ENCODE data around the gene ZNF12. TPM values are rescaled to one million over a fixed set of nuclear protein-coding genes. Genes with fewer than 3 reads are reported as not detected.

ZNF12 gene
- total and polyA plus RNA-seq, 8 donors = 3.9 to 222 (median 26.2) TPM

- no peak for TF ChIP-seq POLR2A (IDR thresholded peaks at IDR 0.05)
- no peak for TF ChIP-seq EP300 (IDR thresholded peaks at IDR 0.05)
- TF ChIP-seq POLR2AphosphoS5 (IDR thresholded peaks at IDR 0.05) = no peak
- DNase-seq = no peak
- H3K27ac ChIP-seq = no peak overlapping the region
- 86 to 100% (median 91%) methylated on average over 5 to 6 of the region's 6 CpGs for WGBS, 5 donors
- H3K4me3 ChIP-seq = no peak overlapping the region
- peaks cover 0 to 21% (median 7%) of the 10 kb centered on the region in 3 donors for H3K27me3 ChIP-seq
- no peaks in the 10 kb centered on the region for H3K9me3 ChIP-seq
- intact Hi-C loops (cut with DNase I; ENCODE audit: low total_unique reads) = no loop called here
- peaks cover 12 to 23% (median 21%) of the 10 kb centered on the region in 4 donors for H3K4me1 ChIP-seq
- peaks cover 0 to 6% (median 3%) of the 10 kb centered on the region in 4 donors for H3K36me3 ChIP-seq
These were observed 3.1 kb upstream of the ZNF12 start for GRCh38 chr7:6709808-6710207.

GRCh38 chr7:6708304-6708703 is 1.6 kb upstream of the ZNF12 start:
- peaks cover 17 to 33% (median 30%) of the 10 kb centered on the region in 4 donors for H3K4me1 ChIP-seq
- H3K27ac ChIP-seq = no peak overlapping the region
- H3K36me3 ChIP-seq = peaks cover 10 to 21% (median 16%) of the 10 kb centered on the region in 4 donors
- TF ChIP-seq POLR2A (IDR thresholded peaks at IDR 0.05) = no peak
- TF ChIP-seq CTCF (IDR thresholded peaks at IDR 0.05) = no peak
- TF ChIP-seq POLR2AphosphoS5 (IDR thresholded peaks at IDR 0.05) = no peak
- TF ChIP-seq EP300 (IDR thresholded peaks at IDR 0.05) = no peak
- whole genome bisulfite sequencing, 5 donors = 78 to 90% (median 82%) methylated on average over 3 of the region's 3 CpGs
- H3K4me3 ChIP-seq = no peak overlapping the region
- peaks cover 0 to 9% (median 5%) of the 10 kb centered on the region in 4 donors for H3K9me3 ChIP-seq
- intact Hi-C loops (cut with DNase I; ENCODE audit: low total_unique reads) = no loop called here
- peaks cover 0 to 21% (median 7%) of the 10 kb centered on the region in 3 donors for H3K27me3 ChIP-seq
- DNase-seq = no peak

GRCh38 chr7:6705959-6706665 is 635 bp downstream of the ZNF12 start:
- Histone ChIP-seq H3K4me1 (peaks cover 22 to 37% (median 35%) of the 10 kb centered on the region in 4 donors), H3K27me3 (peaks cover 0 to 20% (median 7%) of the 10 kb centered on the region in 3 donors), H3K27ac (peak overlapping the region; percentile 78 to 96 (median 90)), H3K9me3 (peaks cover 0 to 24% (median 11%) of the 10 kb centered on the region in 4 donors), H3K4me3 (peak overlapping the region; percentile 87 to 100 (median 98)), H3K36me3 (peaks cover 21 to 37% (median 32%) of the 10 kb centered on the region in 4 donors)
- DNase-seq = peak; percentile 28 to 73
- no peak for TF ChIP-seq POLR2AphosphoS5 (IDR thresholded peaks at IDR 0.05)
- TF ChIP-seq POLR2A (IDR thresholded peaks at IDR 0.05) = peak in 1 of 4 donors; percentile 14
- no peak for TF ChIP-seq CTCF (IDR thresholded peaks at IDR 0.05)
- TF ChIP-seq EP300 (IDR thresholded peaks at IDR 0.05) = no peak
- intact Hi-C loops (cut with DNase I; ENCODE audit: low total_unique reads) = no loop called here
- 0% methylated on average over 23 to 47 of the region's 47 CpGs for WGBS, 5 donors

GRCh38 chr7:6701860-6702259 is 4.9 kb downstream of the ZNF12 start:
- no peak for DNase-seq
- Histone ChIP-seq H3K27me3 (no peaks in the 10 kb centered on the region), H3K4me3 (no peak overlapping the region), H3K4me1 (peaks cover 22 to 30% (median 29%) of the 10 kb centered on the region in 4 donors), H3K9me3 (peaks cover 14 to 67% (median 46%) of the 10 kb centered on the region in 4 donors), H3K27ac (no peak overlapping the region), H3K36me3 (peaks cover 63 to 80% (median 74%) of the 10 kb centered on the region in 4 donors)
- TF ChIP-seq EP300 (IDR thresholded peaks at IDR 0.05) = no peak
- WGBS, 5 donors = 95 to 100% (median 100%) methylated on average over 1 of the region's 1 CpG
- intact Hi-C loops (cut with DNase I; ENCODE audit: low total_unique reads) = no loop called here

GRCh38 chr7:6700793-6701192 is 6.0 kb downstream of the ZNF12 start:
- Histone ChIP-seq H3K4me1 (peaks cover 19 to 26% (median 24%) of the 10 kb centered on the region in 4 donors), H3K4me3 (no peak overlapping the region), H3K36me3 (peaks cover 73 to 90% (median 85%) of the 10 kb centered on the region in 4 donors), H3K27ac (no peak overlapping the region), H3K9me3 (peaks cover 14 to 77% (median 57%) of the 10 kb centered on the region in 4 donors), H3K27me3 (no peaks in the 10 kb centered on the region)
- intact Hi-C loops (cut with DNase I; ENCODE audit: low total_unique reads) = no loop called here
- DNase-seq = no peak
- TF ChIP-seq CTCF (IDR thresholded peaks at IDR 0.05) = no peak
- TF ChIP-seq POLR2AphosphoS5 (IDR thresholded peaks at IDR 0.05) = no peak
- 96 to 99% (median 97%) methylated on average over 5 of the region's 5 CpGs for WGBS, 5 donors

Measured in stomach (tissue), 9 donors.